ENCODE measurements around the gene ARHGEF39. TPM values are rescaled to one million over a fixed set of nuclear protein-coding genes. Genes with fewer than 3 reads are reported as not detected.
"Not testable (repeated sequence)": the region's sequence is repeated elsewhere in the genome, so short reads cannot be mapped to it uniquely, and the experiment has no call there.

ARHGEF39 gene
- total RNA-seq, 1 donor from 2014 or later = 1.2 TPM

DNA sequence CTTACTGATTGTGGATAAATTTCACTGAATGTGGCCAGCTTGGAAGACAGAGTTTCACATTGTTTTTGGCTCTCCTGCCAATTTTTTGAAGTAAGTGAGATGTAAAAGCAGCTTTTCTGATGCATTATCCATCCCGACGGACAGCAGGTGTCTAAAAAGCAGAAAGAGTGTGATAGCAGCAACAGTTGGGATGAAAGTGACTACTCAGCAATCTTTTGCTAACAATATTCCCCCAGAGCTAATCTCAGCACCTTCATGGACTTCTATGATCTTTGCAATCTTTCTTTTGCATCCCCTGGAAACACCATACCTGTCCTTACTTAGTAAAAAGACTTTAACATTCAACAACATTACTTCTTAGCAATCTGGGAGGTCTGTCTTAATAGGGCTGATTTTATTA, 52.2 kb downstream of the ARHGEF39 start:
- Histone ChIP-seq H3K4me3 (ENCODE audit: low read depth, low read length) (no peak overlapping the region), H3K36me3 (ENCODE audit: control insufficient read depth, insufficient read depth, low read length) (peaks cover 2% of the 10 kb centered on the region), H3K27me3 (ENCODE audit: control insufficient read depth, insufficient read depth, low read length) (peaks cover 18% of the 10 kb centered on the region)
- TF ChIP-seq, protein P1, sequence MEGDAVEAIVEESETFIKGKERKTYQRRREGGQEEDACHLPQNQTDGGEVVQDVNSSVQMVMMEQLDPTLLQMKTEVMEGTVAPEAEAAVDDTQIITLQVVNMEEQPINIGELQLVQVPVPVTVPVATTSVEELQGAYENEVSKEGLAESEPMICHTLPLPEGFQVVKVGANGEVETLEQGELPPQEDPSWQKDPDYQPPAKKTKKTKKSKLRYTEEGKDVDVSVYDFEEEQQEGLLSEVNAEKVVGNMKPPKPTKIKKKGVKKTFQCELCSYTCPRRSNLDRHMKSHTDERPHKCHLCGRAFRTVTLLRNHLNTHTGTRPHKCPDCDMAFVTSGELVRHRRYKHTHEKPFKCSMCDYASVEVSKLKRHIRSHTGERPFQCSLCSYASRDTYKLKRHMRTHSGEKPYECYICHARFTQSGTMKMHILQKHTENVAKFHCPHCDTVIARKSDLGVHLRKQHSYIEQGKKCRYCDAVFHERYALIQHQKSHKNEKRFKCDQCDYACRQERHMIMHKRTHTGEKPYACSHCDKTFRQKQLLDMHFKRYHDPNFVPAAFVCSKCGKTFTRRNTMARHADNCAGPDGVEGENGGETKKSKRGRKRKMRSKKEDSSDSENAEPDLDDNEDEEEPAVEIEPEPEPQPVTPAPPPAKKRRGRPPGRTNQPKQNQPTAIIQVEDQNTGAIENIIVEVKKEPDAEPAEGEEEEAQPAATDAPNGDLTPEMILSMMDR (IDR thresholded peaks at IDR 0.05; ENCODE audit: insufficient read depth, low read length, poor library complexity, severe bottlenecking) = no peak
- no peak for DNase-seq (ENCODE audit: low read depth)

DNA sequence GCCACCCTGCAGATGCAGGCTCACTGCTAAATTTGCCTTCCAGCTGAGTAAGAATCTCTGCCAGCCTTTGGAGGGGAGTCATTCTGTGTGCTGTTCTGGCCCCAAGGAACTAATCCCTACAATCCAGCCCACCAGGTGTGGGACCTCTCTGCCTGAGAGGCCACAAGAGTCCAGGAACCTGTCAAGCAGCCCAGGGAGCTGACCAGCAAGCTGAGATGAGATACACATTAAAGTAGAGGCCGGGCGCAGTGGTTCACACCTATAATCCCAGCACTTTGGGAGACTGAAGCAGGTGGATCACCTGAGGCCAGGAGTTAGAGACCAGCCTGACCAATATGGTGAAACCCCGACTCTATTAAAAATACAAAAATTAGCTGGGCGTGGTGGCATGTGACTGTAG, 52.9 kb downstream of the ARHGEF39 start:
- not testable (repeated sequence) for DNase-seq (ENCODE audit: low read depth); H3K36me3 ChIP-seq (ENCODE audit: control insufficient read depth, insufficient read depth, low read length); H3K4me3 ChIP-seq (ENCODE audit: low read depth, low read length)
- peaks cover 14% of the 10 kb centered on the region for H3K27me3 ChIP-seq (ENCODE audit: control insufficient read depth, insufficient read depth, low read length)

DNA sequence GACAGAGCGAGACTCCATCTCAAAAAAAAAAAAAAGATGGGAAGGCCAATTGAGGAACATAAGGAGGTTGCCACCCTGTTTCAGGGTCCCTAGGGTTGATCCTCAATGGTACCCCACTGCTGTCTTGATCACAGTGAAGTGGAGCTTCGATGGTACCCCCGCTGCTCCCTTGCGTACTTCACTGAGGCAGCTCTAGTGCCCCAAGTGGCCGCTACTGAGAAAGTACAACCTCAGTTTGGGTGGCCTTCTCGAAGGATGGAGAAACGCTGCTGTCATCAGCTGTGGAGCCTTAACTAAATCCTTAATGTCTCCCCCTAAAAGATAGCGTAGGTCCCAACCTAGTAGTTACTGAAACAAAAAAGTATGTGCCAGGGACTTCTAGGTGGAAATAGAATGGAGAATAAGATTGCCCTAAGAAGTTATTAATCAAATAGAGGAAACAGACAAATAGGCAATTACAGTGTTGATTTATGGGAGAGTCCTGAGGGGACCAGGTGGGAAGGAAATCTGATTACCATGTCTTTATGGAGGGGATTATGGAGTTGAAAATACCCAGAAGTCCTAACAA, 53.7 kb downstream of the ARHGEF39 start:
- DNase-seq (ENCODE audit: low read depth) = no peak
- TF ChIP-seq, protein P1 (IDR thresholded peaks at IDR 0.05; ENCODE audit: insufficient read depth, low read length, poor library complexity, severe bottlenecking) = peak; percentile 79
- Histone ChIP-seq H3K4me3 (ENCODE audit: low read depth, low read length) (no peak overlapping the region), H3K27me3 (ENCODE audit: control insufficient read depth, insufficient read depth, low read length) (peaks cover 7% of the 10 kb centered on the region), H3K36me3 (ENCODE audit: control insufficient read depth, insufficient read depth, low read length) (peaks cover 2% of the 10 kb centered on the region)

DNA sequence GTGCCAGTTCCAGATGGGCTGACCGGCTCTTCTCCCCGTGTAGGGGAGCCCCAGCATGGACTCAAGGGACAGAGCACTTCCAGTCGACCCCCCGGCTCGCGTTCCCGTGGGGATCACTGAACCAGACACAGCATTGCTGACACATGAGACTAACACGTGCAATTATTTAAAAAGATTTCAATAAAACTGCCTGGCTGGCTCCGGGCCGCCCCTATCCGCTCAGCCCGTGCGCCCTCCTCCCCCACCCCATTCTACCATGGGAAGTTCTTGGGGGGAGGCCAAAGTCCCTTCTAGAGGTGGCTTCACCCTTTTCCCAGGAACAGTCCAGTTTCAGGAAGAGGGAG, 55.2 kb downstream of the ARHGEF39 start:
- Histone ChIP-seq H3K4me3 (ENCODE audit: low read depth, low read length) (no peak overlapping the region), H3K27me3 (ENCODE audit: control insufficient read depth, insufficient read depth, low read length) (no peaks in the 10 kb centered on the region), H3K36me3 (ENCODE audit: control insufficient read depth, insufficient read depth, low read length) (peaks cover 2% of the 10 kb centered on the region)
- DNase-seq (ENCODE audit: low read depth) = no peak
- TF ChIP-seq, protein P1 (IDR thresholded peaks at IDR 0.05; ENCODE audit: insufficient read depth, low read length, poor library complexity, severe bottlenecking) = no peak

Other genes starting within 250 kb of the ARHGEF39 start
- 29.6 and 33.6 TPM in 2 replicates for gene RUSC2, start 175.1 kb downstream of the ARHGEF39 start, total RNA-seq
- 24.5 and 26.9 TPM in 2 replicates for gene TESK1, start 59.9 kb downstream of the ARHGEF39 start, total RNA-seq
- gene CD72, start 46.8 kb downstream of the ARHGEF39 start, total RNA-seq = 1.7 and 2.7 TPM in 2 replicates
- not detected in 2 replicates for gene SIT1, start 14.3 kb downstream of the ARHGEF39 start, total RNA-seq
- 1,522 and 7,636 TPM in 2 replicates for gene RMRP, start 7.2 kb downstream of the ARHGEF39 start, total RNA-seq
- gene CCDC107, start 6.9 kb downstream of the ARHGEF39 start, total RNA-seq = 14.0 and 21.1 TPM in 2 replicates
- 0.04 and 0.27 TPM in 2 replicates for gene CA9, start 8.7 kb upstream of the ARHGEF39 start, total RNA-seq
- gene TPM2, start 24.7 kb upstream of the ARHGEF39 start, total RNA-seq = 68.9 and 77.1 TPM in 2 replicates
- 245 and 268 TPM in 2 replicates for gene TLN1, start 67.0 kb upstream of the ARHGEF39 start, total RNA-seq
- gene CREB3, start 67.5 kb upstream of the ARHGEF39 start, total RNA-seq = 73.9 and 87.5 TPM in 2 replicates
- gene GBA2, start 84.0 kb upstream of the ARHGEF39 start, total RNA-seq = 53.7 and 57.0 TPM in 2 replicates
- gene RGP1, start 84.1 kb upstream of the ARHGEF39 start, total RNA-seq = 21.5 and 24.4 TPM in 2 replicates
- gene MSMP, start 89.1 kb upstream of the ARHGEF39 start, total RNA-seq = not detected in 2 replicates
- gene NPR2, start 126.4 kb upstream of the ARHGEF39 start, total RNA-seq = 35.9 and 39.8 TPM in 2 replicates
- not detected in 2 replicates for gene SPAG8, start 147.1 kb upstream of the ARHGEF39 start, total RNA-seq
- 46.1 and 54.9 TPM in 2 replicates for gene HINT2, start 149.8 kb upstream of the ARHGEF39 start, total RNA-seq
- gene FAM221B, start 163.5 kb upstream of the ARHGEF39 start, total RNA-seq = not detected in 2 replicates
- 5.9 and 11.5 TPM in 2 replicates for gene TMEM8B, start 164.0 kb upstream of the ARHGEF39 start, total RNA-seq
- gene OR13J1, start 205.2 kb upstream of the ARHGEF39 start, total RNA-seq = not detected in 2 replicates
- gene HRCT1, start 241.0 kb upstream of the ARHGEF39 start, total RNA-seq = 0.58 TPM in 1 of 2 replicates, not detected in the other
- gene SPAAR, start 244.3 kb upstream of the ARHGEF39 start, total RNA-seq = not detected in 2 replicates